Measurements from ENCODE around the gene ATP1B2.
"Not testable (repeated sequence)": the region's sequence is repeated elsewhere in the genome, so short reads cannot be mapped to it uniquely, and the experiment has no call there.

ATP1B2 gene, protein sequence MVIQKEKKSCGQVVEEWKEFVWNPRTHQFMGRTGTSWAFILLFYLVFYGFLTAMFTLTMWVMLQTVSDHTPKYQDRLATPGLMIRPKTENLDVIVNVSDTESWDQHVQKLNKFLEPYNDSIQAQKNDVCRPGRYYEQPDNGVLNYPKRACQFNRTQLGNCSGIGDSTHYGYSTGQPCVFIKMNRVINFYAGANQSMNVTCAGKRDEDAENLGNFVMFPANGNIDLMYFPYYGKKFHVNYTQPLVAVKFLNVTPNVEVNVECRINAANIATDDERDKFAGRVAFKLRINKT

DNA sequence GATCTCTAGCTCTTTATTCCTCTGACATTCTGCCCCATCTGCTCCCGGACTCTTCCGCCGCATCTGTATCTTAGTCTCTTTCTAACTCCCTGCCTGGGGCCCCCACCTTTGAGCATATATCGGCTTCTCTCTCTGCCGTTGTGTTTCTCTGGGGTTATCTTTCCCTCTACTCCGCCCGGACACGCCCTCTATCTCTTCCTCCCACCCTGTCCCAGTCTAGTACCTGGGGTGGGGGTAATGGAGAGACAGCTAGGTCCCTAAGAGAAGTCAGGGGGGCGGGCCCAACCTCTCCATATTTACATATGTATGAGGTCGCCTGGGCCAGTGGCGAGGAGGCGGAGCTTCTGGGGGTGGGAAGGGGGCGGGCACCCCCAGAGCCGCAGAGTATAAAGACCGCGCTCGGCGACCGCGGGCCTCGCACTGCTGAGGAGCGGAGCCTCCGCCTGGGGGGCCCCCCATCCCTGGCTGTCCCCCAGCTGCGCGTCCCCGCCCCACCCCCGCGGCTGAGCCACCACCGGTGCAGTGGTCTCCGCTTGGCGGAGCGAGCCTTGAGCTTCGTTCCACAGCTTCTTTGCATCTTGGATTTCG is at the start of gene ATP1B2:
Gene ATP1B2, plus strand, starts transcription at position 418 of the 588 bp plus-strand sequence. CDS start 593 bp downstream, outside the sequence.
- no peak for DNase-seq

DNA sequence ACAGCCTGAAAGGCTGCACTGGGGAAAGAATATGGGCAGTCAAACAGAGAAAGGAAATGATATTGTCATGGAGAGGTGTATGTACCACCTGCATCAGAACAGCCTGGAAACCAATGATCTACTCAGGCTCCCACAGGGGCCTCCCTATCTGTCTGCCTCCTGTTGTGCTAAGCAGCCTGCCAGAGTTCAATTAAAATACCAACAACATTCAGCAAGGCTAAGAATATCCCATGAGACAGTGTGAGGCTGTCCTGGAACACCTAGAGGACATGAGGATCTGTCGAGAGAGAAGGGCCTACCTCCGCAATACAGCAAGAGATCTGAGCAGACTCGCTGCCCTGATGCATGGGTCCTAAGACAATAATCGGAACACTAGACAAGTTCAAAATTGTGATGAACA is 44.4 kb upstream of the ATP1B2 start:
- no peak for DNase-seq

DNA sequence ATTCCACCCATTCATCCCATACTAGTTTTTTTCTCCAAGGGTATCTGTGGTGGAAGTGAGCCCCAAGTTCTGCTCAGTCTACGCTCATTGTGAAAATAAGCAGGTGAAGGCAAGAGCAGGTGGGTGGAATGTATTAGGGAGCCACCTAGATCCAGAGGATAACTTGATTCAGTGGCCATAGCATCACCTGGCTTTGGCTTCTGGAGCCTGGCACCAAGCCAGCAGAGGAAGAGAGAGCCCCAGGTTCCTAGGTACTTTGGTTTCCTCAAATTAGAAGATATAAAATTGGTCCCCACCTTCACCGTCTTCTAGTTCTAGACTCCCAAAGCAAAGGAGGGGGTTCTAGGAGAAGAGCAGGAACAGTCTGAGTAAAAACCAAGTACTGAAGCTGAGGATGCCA is 40.1 kb upstream of the ATP1B2 start:
- DNase-seq: no peak

DNA sequence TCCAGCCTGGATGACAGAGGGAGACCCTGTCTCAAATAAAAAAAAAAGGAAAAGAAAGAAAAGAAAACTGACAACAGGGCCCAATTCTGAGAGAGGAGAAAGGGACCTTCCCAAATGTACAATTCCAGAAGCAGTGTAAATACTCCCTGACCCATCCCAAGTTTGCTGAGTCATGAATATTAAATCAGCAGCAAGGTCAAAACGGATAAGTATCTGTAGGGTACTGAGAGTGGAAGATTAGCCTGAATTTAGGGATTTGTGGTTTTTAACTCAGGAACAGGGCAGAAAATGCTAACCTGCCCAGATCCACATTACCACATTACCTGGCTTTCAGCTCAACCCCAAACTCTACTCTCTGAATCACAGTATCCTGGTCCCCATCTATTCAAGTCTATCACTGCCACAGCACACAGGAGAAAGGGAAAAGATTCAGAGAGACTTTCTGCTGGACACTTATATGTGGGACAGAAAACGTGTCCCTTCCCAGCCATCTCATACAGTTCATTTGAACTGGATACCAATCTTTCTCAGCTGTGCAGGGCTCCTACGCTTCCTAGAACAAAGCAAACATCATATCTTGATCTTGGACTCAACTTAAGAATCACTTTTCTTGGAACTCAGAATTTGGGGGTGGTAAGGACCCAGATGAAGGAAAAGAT is 39.0 kb upstream of the ATP1B2 start:
- no peak for DNase-seq

DNA sequence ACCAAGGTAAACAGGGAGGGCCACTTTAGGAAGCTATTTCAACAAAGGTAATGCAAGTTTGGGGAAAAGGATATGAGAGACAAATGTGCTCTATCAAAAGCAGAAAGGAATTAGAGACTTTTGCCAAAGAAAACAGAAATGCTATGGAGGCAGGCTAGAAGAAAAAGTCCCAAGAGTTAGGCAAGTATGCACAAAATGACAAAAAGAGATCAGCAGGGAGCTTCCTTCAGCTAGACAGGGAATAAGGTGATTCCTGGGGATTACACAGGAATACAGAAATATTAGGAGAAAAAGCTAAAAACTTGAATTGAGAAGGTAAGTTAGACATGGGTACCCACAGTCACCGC is 38.5 kb upstream of the ATP1B2 start:
- no peak for DNase-seq

DNA sequence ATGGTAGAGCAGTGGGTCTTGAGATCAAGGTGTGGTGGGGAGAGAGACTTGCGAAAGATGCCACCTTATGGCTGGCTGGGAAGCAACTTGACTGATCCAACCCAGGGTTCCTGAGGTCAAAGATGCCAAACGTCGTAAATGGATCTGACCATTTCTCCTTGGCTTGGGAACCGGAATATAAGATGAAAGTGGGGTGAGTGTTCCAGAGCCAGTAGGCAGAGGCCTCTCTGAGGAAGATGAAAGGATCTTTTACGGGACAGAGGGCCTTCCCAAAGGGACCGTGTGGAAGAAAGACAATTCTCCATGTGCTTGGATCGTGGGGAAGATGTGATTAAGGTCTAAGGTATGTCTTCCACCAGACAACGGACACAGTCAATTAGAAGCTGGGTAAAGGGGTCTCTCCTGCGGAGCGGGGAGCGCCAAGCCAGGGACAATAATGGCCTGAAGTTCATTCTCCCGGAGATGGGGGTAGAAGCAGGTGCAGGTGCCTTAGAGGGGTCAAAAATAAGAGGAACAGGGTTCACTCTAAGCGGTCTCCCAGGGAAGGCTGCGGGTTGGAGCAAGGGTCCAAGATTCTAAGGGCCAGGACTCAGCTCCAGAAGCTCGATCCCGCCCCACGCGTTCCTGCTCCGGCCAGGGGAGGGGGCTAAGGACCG is 36.8 kb upstream of the ATP1B2 start:
- no peak for DNase-seq

DNA sequence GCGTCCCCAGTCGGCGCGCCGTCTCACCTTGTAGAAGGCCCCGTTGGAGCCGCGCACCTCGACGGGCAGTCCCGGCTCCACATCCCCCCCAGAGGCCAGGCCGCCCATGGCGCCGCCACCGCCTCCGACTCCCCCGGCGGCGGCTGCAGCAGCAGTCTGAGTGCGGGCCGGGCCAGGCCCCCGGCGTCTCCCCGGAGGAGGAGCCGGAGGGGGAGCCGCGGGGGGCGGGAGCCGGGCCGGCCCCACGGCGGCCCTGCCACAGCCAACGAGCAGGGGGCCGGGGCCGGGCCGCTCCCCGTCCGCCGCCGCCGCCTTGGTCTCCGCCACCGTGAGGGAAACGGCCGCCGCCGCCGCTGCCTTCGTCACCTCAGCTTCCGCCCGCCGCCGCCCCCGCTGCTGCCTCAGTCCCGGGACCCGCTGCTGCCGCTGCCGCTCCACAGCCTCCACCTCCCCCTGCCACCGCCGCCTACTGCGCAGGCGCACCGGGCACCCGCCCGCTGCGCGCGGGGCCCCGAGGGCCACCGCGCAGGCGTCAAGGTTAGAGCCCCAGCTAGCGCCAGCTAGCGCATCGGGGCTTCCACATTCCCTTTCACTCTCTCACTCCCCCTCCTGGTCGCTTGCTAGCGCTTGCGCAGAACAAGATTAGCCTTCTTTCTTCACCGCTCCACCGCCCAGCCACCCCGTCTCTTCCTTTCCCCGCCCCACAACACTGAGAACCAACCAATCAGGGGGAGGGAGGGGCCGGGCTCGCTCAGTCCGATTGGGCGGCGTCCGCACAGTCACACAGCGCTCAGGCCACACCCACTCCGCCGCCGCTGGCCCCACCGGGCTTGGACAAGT is 36.1 kb upstream of the ATP1B2 start, which contains the start of gene FXR2:
Gene FXR2, minus strand, starts transcription at position 473 of the 840 bp plus-strand sequence. Its CDS starts 365 bp downstream, at position 108.
- DNase-seq: peak; percentile 99

DNA sequence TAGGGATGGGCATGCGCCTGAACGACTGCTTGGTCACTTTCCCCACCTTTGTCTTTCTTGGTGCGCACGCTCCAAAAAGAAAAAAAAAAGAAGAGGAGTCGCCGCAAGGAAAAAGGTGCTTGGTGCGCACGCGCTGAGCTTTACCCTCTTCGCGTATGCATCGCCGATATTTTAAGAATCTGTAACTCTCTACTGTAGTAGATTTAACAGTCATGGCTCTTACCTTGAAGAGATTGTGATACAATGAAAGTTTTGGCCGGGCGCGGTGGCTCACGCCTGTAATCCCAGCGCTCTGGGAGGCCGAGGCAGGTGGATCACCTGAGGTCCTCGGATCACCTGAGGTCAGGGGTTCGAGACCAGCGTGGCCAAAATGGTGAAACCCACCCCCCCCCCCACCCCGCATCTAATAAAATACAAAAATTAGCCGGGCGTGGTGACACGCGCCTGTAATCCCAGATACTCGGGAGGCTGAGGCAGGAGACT is 35.4 kb upstream of the ATP1B2 start:
- DNase-seq: no peak

DNA sequence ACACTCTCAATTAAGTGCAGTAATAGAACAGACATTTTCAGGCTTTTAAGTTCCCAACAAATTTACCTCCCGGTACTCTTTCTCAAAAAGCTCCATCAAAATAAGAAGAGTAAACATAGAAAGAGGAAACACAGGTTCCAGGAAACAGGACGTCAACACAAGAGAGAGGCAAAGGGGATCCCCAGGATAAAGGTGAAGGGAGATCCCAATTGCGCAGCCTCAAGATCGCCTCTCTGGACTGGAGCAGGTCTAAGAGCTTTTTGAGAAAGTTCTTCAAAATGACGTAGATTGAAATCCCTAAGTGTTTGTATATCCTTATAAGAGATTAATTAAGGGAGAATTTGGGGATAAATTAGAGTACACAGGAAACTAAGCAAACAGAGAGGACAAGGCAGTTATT is 32.1 kb upstream of the ATP1B2 start:
- DNase-seq: no peak

DNA sequence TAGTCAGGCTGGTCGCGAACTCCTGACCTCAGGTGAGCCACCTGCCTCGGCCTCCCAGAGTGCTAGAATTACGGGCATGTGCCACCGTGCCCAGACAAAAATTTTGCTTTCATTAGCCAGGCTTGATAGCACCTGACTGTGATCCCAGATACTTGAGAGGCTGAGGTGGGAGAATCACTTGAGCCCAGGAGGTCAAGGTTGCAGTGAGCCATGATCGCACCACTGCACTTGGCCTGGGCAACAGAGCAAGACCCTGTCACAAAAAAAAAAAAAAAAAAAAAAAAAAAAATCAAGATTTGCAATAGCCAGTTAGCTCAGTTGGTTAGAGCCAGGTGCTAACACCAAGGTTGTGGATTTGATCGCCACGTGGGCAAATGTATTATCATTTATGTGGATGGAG is 29.9 kb upstream of the ATP1B2 start:
- no peak for DNase-seq

DNA sequence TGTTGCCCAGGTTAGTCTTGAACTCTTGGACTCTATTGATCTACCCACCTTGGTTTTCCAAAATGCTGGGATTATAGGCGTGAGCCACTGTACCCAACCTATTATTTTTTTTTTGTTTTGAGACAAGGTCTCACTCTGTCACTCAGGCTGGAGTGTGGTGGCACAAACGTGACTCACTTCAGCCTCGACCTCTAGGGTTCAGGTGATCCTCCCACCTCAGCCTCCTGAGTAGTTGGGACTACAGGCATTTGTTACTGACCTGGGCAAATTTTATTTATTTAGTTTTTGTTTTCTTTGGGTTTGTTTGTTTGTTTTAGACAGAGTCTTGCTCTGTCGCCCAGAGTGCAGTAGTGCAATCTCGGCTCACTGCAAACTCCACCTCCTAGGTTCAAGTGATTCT is 27.1 kb upstream of the ATP1B2 start:
- DNase-seq: no peak

DNA sequence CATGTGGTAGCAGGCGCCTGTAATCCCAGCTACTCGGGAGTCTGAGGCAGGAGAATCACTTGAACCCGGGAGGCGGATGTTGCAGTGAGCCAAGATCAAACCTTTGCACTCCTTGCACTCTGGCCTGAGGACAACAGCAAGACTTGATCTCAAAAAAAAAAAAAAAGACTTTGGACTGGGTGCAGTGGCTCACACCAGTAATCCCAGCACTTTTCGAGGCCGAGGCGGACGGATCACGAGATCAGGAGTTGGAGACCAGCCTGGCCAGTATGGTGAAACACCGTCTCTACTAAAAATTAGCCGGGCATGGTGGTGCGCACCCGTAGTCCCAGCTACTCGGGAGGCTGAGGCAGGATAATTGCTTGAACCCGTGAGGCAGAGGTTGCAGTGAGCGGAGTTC is 25.0 kb upstream of the ATP1B2 start:
- not testable (repeated sequence) for DNase-seq

DNA sequence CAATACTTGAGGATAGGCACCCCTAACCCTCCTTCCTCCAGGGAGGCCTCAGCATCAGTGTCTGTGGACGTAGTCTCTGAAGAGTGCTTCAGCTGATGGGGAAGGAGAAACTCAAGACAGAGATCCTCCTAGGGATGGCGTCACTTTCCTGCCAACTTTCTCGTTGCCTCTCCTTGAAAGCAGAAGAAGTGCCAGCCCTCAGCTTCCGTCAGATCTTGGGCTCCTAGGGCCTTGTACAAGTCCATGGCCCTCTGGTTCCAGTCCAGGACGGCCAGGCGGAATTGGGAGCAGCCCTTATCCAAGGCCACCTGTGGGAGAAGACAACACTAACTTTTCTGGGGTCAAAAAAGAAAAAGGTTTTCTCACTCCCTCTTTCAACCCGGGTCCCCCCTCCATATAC is 24.4 kb upstream of the ATP1B2 start:
- DNase-seq: no peak

DNA sequence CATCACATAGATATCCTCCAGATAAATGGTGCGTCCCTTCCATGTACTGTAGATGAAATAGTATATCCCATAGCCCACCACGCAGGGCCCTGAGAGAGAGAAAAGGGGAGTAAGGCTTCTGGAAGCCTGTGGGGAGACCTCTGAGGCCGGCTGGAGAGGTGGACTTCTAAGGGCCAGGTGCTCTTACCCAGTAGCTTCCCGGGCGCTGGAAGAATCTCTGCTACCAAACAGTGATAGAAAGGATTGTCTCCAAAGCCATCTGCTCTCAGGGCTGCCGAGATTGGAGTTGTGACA is 23.8 kb upstream of the ATP1B2 start:
- DNase-seq: no peak

DNA sequence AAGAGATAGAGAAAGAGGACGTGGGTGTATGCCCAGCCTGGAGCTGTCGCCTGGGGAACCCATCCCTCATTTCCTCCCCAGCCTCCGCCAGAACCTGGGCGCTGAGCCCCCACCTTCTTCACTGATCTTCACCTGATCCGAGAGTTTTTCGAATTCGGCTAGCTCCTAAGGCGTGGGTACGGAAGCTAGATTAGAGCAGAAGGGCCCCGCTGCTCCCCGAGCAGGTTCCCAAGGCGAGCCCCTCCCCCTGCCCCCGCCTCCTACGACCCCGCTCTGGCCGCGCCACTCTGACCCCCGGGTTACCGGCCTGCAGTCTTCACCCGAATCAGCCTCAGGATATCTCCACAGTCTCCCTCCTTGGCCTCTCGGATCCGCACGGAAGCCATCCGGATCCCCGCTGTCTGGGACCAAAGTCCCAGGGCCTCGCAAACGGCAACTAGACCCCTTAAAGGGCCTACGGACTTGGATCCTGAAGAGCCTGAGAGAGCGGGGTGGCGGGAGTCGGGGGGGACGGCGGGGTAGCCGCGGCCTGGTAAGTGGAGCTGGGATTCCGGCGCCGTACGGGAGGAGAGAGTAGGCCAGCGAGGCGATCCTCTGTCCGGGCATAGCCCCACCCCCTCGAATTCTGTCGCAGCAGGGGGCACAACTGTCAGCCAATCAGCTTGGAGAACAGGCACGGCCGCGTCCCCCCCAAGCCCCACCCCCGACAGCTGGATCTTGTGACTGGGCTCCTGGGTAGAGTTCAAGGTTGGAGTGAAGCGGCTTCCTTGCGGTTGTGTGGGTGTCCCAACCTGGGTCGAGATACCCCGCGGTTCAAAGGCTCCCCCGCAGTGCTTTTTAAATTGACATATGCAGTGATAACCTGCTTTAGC is 23.2 kb upstream of the ATP1B2 start, which contains the start of gene SAT2:
Gene SAT2, minus strand, starts transcription at position 572 of the 872 bp plus-strand sequence. Its CDS starts 186 bp downstream, at position 386.
- peak; percentile 68 for DNase-seq

DNA sequence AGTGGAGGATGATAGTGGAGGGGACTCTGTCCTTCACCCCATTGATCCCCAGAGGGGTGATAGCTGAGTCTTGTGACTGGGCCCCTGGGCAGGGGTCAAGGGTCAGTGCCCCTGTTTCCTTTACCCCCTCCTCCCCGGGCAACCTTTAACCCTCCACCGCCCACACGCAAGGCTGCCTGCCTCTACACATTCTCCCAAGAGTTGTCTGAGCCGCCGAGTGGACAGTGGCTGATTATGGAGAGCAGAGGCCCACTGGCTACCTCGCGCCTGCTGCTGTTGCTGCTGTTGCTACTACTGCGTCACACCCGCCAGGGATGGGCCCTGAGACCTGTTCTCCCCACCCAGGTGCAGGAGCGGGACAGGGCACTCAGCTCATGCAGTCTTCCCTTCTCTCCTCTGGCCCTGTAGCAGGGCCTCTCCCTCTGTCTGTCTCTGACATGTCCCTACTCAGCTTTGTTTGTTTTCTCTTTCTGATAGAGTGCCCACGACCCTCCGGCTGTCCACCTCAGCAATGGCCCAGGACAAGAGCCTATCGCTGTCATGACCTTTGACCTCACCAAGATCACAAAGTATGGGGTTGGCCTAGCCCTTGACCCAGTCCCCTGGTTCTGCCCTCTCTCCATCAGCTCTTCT is 20.7 kb upstream of the ATP1B2 start, which contains the start of gene SHBG:
Gene SHBG, plus strand, starts transcription at position 197 of the 633 bp plus-strand sequence. Its CDS starts 38 bp downstream, at position 235.
- DNase-seq: no peak

DNA sequence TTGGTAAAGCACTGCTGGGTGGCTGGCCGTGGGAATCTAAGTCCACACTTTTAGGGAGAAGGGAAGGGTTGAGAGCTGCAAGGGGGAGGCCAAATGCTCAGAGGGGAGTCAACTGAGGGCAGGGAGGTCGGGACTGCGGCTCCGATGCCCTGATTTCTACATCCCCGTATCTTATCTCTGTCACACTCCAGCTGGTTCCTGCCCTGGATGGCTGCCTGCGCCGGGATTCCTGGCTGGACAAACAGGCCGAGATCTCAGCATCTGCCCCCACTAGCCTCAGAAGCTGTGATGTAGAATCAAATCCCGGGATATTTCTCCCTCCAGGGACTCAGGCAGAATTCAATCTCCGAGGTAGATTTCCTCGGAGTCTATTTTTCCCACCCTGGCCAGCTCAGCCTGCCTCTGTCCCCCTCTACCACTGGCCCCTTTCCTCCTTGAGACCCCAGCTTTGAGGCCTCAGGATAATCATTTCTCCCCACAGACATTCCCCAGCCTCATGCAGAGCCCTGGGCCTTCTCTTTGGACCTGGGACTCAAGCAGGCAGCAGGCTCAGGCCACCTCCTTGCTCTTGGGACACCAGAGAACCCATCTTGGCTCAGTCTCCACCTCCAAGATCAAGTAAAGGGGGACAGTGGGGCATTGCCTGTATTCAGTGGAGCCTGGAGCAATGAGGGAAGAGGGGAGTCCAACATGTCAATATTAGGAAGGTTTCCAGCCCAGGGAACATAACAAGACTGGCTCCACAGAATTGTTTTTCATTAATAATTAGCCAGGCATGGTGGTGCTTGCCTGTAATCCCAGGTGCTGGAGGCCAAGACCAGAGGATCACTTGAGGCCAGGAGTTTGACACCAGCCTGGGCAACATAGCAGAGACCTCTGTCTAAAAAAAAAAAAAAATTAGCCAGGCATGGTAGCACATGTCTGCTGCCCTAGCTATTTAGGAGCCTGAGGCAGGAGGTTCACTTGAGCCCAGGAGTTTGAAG is 19.0 kb upstream of the ATP1B2 start:
- DNase-seq: no peak

DNA sequence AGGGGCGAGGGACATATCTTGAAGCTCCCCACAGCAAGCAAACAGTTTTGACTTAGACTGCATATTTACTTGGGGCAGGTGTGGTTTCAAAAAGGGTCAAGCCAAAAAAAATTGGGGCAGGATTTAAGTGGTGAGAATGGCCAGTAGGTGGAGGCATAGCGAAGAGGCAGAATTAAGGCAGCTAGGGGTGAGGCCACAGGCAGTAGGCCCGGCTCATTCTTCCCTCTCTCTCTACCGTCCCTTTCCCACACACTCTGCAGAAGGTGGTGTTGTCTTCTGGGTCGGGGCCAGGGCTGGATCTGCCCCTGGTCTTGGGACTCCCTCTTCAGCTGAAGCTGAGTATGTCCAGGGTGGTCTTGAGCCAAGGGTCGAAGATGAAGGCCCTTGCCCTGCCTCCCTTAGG is 18.2 kb upstream of the ATP1B2 start:
- DNase-seq: no peak

DNA sequence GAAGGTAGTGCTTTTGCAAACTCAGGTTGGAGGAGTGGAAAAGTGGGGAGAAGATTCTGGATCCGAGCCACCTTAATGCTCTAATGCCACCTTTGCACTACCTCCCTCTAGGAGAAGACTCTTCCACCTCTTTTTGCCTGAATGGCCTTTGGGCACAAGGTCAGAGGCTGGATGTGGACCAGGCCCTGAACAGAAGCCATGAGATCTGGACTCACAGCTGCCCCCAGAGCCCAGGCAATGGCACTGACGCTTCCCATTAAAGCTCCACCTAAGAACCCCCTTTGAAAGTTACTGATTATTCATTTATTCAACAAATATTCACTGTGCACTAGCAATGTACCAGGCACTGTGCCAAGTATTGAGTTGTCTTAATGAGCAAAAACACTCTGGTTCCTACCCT is 17.6 kb upstream of the ATP1B2 start:
- no peak for DNase-seq

DNA sequence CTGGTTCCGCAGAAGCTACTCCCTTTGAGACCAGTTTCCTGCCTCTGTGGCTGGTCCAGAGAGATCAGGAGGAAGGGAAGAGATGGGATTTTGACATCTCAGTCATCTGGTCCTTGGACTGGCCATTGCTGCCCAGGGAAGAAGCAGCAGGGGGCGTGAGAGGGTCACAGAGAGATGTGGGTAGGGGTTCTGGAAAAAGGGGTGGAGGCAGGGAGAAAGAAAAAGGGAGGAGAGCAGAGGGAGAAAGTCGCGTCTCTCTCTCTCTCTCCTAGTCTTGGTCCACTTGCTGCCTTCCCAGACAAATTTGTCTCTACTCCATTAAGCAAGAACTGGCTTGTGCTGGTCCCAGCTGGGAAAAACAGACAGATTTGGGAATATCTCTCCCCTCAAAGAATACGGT is 16.3 kb upstream of the ATP1B2 start:
- no peak for DNase-seq
